CD4-positive, alpha-beta T cell treated with Interferon alpha-2 for 1 hour (primary cell): ENCODE data around the gene KRT24.
"Not testable (repeated sequence)": the region's sequence is repeated elsewhere in the genome, so short reads cannot be mapped to it uniquely, and the experiment has no call there.

Experiments
- DNase-seq, 2 donors: peaks; one replicate each; pipeline ENCODE4 v3.0.0-alpha.2; 2020 to 2022

The KRT24 gene

DNA sequence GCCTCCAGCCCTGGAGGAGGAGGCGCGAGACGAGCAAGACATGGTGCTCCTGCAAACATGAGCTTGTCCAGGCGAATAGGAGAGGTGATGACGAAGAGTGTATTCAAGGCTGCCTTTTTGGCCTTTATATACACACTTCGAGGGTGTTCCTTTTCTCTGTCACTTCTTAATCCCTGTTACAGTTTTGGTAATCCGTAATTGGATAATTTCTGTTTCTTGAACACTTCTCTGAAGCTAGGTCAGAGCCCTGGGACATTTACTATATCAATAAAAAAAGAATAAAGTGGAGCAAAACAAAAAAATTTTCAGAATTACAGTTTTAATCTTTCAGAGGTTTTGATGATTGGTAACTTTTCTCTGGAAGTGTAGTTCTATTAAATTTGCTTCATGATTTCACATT is at the start of gene KRT24:
TSS of gene KRT24 (minus strand) at position 101 of the 400 bp plus-strand sequence. CDS start at position 42, 59 bp downstream.
- DNase-seq, result no peak

DNA sequence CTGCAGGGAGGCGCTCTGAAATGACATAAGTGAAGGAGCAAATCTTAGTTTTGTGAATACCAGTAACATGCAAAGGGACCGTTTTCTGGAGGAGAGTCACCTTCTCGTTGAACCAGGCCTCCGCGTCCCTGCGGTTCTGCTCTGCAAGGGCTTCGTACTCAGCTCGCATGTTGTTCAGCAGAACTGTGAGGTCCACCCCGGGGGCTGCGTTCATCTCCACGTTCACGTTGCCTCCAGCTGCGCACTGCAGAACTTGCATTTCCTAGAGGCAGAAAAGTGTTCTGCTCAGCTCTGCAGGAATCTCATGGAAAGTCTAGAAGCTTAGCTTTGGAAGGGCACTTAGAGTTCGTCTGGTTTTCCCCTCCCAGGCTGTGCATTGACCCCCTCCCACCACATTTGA is 47.5 kb upstream of the KRT24 start:
- DNase-seq, result no peak

DNA sequence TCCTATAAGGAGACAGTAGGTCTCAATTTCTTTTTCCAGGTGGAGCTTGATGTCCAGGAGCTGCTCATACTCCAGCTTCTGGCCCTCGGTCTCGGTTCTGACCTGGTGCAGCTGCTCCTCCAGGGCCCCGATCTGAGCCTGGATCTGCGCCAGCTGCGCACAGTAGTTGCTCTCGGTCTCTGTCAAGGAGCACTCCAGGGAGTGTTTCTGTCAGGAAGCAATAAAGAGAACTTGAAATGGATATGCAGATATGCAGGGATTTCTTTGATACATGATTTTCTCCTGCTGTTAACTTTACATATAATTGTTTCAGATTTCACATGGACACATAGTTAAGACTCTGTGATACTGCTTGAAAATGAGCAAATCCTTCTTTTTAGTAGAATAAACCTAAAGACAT is 46.8 kb upstream of the KRT24 start:
- DNase-seq, result no peak

DNA sequence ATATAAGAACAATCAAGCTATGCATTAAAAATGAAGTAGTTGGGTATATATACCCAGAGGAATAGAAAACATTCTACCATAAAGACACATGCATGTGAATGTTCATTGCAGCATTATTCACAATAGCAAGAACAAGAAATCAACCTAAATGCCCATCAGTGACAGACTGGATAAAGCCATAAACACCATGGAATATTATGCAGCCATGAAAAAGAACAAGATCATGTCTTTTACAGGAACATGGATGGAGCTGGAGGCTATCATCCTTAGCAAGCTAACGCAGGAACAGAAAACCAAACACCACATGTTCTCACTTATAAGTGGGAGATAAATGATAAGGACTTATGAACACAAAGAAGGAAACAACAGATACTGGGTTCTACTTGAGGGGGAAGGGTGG is 45.1 kb upstream of the KRT24 start:
- not testable (repeated sequence) for DNase-seq

DNA sequence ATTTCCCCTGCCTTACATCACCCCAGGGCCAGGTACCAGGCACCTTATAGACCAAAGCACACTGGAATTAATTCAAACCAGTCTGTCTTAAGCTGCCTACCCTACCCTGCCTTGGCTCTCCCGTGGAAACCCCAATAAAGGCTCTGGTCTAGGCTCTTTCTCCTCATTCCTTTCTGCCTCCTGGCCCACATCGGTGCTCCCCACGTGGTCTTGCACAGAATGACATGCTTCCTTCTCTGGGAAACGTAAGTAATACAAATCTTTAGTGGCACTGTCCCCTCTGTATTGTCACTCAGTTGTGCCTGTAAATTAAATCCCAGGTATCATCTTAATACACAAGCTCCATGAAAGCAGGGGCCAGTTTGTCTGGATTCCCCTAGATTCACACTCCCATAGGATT is 35.0 kb upstream of the KRT24 start:
- no peak for DNase-seq

DNA sequence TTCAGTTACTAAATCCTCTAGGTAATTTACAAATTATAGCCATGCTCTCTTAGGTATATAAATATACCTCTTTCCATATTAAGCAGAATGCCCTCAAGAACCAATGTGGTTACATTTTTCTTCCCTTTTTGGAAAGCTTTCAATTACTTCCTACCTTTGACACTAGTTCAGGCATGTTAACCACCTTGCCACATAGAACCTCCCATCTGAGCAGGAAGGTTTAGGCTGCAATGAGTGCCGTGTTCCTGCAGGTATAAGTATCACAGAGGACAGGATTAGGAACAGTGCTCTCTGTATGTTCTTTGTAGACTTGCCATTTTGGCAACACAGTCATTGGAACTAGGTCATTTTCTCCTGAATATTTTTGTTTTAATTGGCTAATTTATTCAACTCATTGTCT is 31.5 kb upstream of the KRT24 start:
- DNase-seq, result no peak

DNA sequence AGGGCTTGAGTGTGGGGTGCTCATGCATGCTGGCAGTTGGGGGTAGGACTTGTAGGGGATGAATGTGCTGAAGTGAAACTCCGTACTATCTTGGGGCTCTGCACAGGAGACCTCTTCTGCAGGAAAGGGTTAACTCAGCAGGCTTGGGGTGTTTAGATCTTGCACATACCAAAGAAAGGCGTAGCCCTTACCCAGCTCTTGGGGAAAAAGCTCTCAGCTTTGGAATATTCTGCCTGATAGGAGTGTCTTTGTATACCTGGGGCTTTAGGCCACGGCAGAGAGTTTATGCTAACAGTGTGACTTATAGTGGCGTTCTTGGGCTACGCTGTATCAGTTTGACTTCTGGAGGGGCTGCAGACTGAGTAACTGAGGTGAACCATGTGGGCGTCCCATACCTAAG is 30.5 kb upstream of the KRT24 start:
- no peak for DNase-seq

DNA sequence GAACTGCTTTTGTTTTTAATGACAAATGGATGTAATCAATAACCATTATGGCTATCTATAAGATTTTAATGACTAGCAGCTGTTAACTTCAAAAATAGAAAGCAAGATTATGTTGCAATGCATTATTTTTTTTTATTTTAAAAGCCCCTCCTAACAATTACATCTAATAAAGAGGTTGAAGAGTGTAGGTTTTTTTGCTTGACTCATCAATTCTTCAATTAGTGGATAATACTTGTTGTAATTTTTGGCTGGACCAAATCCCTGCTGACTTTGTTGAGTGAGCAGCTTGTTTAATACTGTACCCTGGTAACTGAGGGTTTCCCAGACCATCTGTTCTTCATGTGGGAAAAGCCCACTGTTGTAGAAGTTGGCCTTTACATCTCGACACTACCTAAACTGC is 27.4 kb upstream of the KRT24 start:
- no peak for DNase-seq

DNA sequence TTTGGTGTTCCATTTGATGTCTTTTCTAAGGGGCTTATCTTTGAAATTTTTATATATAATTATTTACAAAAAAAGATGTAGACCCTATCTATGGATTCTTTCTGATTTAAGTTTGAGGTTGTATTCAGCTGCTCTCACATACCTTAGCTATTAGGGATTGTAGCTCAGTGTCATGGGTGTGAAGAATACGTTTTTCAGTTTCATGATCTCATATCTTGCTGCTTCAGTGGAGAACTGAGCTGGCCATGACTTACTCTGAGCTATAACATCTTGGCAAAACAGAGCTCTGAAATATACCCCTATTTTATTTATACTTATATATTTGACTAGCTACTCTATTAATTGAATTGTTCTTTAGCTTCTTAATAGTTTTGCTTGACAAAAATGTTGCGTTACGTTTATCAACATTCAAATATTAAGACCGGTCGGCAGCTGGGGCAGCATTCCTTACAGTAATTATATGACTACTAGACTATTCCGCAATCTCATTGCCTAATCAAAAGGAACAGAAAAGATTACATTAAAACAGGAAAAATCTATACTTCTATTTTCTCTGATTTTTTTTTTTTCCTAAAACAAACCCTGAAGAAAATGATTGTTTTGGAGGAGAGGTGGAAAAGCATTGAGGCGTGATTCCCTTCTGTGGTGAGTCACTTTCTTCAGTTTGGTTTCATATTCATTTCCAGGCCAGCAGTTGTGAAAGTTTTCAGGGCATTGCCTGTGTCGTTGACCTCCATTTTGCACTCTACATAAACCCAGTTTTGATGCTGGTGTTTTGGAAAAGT is 24.1 kb upstream of the KRT24 start:
- peak in 1 of 2 donors; percentile 25 for DNase-seq

DNA sequence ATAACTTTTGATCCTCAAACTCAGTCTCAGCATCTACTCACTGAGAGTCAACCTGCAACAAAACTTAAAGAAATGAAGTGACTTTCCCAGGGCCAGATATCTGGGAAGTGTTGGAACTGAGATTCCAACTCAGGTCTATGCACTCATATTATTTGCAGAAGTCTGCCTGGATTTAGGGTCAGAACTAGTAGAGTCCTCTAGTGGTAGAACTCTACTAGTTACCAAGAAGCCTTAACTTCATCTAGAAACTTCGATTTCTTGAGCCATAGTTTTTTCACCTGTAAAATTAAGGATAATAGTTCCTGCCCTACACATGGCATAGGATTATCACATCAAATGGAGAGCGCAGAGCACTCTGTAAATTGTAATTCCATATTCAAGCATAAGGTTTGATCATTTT is 23.4 kb upstream of the KRT24 start:
- peak in 1 of 2 donors; percentile 25 for DNase-seq

DNA sequence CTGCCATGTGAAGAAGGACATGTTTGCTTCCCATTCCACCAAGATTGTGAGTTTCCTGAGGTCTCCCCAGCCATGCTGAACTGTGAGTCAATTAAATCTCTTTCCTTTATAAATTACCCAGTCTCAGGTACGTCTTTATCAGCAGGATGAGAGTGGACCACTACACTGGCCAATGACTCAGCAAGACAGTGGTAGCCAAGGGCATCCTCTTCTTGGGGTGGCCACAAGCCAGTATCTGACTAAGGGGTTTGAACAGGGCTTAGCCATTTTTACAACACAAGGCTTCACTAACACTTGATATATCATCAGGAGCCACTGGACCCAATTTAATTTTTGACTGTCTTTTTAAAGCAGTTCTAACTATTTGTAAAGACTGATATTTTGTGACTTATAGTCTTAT is 21.1 kb upstream of the KRT24 start:
- DNase-seq, result no peak

DNA sequence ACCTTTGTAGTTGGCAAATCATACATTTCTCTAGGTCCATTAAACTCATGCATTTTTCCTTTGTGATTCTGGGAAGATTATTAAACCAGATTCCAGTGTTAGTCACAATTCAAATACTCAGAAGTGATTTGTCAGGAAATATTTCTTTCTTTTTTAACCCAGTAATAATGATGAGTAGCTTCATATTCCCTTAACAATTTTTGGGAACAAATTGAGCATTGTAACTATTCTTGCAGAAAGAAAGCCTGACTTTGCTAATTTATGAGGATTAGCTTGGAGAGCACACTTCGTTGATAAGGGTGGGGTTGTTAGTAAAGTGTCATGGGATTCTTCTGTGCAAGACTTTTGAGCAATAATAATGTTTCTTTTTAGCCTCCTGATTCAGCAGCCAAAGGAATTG is 18.7 kb upstream of the KRT24 start:
- DNase-seq, result no peak

DNA sequence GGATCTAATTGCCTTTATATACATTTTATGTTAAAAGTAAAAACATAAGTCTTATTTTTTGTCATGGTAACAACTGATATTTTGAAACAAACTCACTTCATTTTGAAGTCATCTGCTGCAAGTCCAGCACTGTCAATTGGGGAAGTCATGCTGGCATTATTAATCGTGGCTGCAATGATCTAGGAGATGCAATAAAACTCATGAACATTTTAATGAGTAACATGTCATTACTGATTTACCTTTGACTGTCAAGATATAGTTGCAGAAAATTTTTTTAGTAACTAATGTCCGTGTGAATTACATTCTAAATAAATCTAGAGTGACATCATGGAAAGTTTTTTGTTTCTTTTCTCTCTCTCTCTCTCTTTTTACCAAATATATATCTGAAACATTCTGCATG is 17.3 kb upstream of the KRT24 start:
- no peak for DNase-seq

DNA sequence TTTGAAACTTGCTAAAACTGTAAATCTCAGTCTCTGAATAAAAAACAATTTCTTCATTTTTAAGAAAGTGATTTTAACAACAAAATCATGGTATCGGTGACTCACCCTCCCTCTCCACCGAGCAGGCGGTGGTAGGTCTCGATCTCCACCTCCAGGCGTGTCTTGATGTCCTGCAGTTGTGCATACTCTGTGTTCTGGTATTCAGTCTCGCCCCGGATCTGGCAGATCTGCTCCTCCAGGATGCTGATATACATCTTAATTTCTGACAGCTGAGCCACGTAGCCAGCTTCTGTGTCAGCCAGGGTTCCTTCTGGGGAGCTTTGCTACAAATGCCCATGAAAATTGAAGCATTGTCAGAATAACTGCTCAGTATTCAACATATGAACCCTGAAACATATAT is 15.4 kb upstream of the KRT24 start:
- no peak for DNase-seq

DNA sequence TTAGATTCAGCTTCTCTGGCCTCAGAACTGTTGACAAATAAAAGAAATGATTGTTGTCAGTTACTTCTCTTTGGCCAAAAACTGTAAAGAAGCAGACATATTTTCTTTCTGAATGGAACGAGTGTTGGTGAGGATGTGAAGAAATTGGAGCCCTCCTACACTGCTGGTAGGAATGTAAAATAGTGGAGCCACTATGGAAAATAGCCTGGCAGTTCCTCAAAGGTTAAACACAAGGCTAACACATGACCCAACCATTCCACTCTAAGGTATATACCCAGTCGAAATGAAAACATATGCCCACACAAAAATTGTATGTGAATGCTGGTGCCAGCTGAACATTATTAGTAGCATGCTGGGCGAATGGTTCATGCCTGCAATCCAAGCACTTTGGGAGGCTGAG is 14.2 kb upstream of the KRT24 start:
- DNase-seq, result no peak

DNA sequence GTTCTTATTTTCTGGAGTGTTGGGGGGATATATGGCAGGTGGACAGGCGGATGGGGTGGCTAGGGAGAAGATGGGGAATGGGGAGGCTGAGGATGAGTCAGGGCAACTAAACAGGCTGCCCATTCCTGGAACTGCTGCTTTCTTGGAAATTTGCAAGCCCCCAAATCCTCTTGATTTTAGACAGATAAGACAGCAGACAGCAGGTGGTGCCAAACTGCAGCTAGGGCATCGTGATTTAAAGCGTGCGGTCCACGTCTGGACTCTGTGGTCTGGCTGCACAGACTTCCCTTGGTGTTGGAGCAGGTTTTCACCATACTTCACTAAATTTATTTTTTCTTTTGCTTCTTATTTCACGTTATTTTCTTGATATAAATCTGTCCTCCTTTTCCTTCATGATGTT is 10.9 kb upstream of the KRT24 start:
- DNase-seq, result no peak

DNA sequence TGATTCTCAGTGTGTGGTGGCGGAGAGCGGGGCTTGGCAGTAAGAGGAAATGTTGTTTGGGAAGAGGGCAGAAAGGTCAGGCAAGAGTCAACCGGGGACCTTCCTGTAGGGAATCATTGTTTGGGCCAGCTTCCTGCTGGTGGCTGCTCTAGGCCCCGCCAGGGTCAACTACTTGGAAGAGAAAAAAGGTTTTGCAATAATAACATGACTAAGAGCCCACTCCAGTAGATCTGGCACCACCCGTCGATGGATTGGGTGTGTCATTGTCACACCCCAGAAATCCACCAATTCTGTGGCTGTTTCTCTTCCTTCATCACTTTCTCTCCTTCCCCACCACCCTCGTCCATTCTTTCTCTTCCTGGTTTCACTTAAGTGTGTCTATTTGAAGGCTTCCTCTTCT is 4.2 kb upstream of the KRT24 start:
- no peak for DNase-seq

DNA sequence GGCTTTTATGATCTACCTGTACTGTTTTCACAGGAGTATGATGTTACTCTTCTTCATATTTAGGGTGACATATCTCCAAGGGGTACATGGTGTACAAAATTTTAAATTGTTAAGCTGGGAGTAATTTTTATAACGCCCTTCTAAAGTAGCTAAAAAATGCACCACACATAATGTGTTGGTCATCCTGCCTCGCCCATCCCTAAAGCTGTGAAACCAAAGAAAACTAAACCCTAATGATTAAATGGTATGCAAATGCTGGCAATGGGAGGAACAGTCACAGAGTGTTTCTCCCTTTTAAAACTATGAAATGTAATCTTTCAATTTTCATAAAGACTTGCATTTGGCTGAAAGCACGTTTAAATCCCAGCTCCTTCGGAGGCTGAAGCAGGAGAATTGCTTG is 2.0 kb upstream of the KRT24 start:
- no peak for DNase-seq

DNA sequence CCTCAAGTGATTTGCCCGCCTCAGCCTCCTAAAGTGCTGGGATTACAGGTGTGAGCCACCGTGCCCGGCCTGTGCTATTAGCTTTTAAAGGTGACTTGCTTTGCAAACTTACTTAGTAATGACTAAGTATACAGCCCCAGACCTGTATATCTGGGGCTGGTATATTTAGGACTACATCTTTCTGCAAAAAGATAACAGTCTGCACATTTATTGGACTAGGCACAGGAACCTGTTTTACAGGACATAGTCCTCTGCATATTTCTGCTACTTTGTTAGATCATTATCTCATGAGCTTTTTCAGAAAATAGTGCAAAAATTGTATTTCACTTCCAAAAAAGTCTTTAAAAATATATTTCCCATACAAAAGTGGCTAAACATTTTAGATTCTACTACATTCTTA is 1.3 kb downstream of the KRT24 start:
- no peak for DNase-seq

DNA sequence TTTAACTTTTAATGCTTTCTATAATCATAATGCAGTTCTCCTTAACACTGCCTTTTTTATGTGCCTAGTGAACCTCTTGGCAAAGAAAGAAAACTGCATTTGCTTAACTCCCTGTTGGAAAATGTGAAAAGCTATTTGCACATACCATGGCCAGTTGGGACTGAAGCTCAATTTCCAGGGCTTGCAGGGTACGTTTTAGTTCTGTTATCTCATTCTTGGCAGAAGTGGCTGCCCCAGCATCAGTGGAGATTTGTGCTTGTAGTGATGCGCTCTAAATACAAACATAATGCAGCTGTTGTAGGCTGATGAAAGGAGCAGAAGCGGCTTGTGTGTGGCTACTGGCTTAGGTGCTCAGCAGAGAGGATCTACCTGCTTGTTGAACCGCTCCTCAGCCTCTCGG is 3.7 kb downstream of the KRT24 start:
- DNase-seq, result no peak

DNA sequence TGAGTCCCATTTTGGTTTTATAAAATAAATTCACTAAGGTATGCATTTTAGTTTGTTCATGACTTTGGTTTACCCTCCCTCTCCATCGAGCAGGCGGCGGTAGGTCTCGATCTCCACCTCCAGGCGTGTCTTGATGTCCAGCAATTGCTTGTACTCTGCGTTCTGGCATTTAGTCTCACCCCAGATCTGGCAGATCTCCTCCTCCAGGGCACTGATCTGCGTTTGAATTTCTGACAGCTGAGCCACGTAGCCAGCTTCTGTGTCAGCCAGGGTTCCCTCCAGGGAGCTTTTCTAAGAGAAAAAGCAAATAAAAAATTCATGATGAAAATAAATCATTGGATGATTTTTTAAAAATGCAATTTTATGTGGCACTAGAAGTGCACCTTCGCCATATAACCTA is 4.2 kb downstream of the KRT24 start:
- no peak for DNase-seq

DNA sequence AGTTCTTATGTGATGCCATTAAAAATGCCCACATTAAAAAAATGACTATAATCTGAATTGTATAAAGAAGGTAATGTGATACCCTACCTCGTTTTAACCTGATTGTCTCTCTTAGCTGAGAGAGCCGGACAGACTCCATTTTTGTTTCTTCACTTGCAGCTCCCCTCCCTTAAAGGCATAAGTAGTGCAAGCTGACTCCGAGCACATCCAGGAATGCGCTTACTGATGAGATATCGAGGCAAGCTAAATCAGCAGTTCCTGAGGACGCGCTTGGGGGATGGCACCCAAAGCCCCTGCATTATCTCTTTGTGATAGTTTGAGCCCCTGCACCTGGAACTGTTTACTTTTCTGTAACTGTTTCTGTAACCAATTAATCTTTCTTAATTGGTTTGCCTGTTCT is 6.3 kb downstream of the KRT24 start:
- no peak for DNase-seq

DNA sequence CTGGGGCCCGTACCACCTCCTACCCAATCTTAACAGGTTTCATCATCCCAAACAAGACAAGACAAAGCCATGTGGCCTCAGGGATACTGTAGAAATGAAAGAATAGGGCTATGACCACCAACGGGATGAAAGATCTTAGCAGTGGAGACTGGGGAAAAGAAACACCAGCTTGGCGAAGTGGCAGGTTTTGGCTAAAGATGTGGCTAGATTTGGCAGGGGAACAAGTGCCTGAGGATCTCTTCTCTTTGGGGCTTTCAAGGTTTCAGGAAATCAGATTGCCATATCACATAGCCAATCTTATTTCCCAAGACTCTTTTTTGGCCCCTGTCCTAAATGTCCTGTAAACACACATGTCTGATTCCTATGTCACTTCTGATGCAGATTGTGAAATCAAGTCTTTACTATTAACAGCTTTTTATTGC is 6.9 kb downstream of the KRT24 start:
- DNase-seq, result no peak

DNA sequence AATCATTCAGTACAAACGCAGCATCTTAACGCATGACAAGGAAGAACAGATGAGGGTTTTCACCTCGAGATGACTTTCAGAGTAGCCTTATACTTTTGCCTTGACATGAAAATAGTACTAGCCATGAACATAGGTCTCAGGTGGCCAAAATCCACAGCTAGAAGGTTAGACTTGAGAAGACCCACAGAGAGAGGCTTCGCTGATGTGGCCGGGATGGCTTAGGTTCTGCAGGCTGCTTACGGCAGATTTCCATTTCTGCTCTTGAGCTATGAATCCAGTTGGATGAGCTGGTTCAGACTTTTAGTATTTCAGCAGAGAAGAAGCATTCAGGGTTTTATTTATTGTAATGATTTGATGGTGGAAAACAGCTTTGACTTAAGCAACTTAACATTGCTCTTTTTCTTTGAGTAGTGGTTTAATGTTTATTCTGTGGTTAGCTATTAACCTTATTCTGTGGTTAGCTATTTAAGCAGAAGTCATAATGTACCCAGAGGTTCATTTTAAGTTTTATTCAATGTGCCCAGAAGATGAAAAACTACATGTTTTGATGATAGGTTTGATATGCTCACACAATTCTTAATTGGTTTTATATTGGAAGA is 7.6 kb downstream of the KRT24 start:
- no peak for DNase-seq

DNA sequence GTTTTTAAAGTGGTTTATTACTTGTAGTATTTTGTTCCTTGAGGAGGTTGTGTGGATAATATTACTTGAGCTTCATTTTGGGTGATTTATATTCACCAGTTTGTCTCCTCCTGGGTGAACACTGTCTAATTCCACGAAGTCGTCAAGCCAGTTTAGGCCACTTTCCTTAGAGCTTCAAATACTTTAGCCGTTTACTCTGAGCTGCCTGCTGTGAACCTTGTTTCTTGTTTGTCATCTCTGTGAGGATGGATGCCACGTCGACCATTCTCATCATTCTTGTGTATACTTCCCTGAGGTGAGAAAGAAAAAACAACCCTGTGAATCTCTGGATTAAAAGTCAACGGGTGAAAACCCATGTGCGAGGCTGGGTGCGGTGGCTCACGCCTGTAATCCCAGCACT is 9.0 kb downstream of the KRT24 start:
- no peak for DNase-seq
